CD4-positive, alpha-beta T cell treated with Interleukin-4 for 1 hour (primary cell): ENCODE data around the gene ABCA13.

Experiments used
- DNase-seq, 2 donors: peaks; one replicate each; pipeline ENCODE4 v3.0.0-alpha.2; 2020 to 2022

ABCA13 gene

DNA sequence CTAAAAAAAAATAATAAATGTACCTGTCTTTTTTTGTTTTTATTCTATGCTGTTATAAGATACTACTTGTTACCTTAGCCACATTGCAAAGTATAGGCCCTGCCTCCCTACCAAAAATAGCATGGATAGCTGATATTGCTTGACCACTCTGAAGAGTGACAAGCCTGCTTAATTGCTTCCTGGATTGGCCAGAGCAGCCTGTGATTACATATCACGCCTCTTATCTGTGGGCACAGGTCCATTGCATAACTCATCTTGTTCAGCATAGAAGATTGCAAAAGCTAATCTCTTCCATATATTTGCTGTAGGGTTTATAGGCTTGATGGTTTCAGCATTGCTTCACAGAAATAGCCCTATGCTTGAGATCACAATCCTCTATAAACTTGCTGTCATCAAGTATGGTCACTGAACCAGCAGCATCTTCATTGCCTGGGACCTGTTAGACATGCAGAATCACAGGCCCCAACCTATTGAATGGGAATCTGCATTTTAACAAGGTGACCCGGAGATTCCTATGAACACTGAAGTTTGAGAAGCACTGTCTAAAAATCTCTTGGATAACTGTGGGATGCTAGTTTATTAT lies 472.3 kb downstream of the ABCA13 start:
- DNase-seq: no peak

DNA sequence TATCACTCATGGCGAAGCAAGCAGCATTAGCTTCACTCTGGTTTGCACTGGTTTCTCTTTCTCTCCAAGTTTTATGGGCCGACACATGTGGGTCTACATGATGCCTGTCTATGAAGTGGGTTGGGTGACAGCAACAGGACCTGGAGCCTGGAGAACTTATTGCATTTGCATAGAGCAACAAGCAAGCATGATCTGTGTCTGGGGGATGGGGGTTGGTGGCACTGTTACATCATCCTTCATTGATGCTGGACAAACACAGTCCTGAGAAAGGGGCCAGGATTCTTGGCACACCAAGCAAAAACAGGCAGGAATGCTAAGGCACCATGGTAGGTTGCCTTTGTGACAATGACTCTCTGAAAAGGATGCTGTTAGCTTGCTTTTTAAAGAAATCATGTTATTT lies 486.9 kb downstream of the ABCA13 start:
- no peak for DNase-seq

DNA sequence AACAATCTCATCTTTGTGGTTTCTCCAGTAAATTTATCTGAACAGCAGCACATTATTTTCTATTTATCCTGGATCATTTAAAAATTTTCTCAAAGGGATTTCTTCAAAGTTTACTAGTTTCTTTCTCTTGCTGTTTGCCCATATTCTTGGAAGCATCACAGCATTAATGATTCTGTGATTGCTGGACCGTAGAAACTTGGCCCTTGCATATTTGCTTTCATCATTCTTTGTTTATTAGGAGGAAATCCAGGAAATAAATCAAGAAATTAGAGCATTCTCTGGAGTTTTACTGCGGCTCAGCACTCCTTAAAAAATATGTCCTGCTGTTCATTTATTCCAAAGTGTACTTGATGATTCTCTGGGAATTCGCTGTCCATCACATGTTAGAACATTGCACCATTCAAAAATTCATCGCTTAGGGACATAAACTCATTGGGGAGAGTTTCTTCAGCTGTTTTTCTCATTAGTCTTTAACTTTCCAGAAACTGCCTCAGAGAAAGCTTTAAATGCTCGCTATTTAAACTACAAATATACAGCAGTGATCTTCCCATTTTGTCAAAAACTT lies 489.1 kb downstream of the ABCA13 start:
- no peak for DNase-seq

DNA sequence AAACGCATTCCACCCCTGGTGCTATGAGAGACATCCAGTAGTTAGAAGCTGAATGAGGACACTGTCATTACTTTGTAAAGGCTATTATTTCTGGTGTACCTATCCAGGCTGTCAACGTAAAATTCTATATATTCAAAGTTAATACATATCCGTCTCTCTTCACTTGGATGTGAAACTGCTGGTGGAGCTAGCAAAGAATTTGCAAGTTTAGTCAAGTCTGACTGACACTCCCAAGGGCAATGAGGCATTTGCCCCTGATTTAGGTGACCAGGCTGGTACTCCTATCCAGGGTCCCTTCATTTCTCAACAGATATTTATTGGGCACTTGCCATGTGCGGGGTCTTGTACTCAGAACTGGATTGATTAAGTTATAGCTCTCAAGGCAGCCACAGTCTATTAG lies 493.0 kb downstream of the ABCA13 start:
- no peak for DNase-seq

DNA sequence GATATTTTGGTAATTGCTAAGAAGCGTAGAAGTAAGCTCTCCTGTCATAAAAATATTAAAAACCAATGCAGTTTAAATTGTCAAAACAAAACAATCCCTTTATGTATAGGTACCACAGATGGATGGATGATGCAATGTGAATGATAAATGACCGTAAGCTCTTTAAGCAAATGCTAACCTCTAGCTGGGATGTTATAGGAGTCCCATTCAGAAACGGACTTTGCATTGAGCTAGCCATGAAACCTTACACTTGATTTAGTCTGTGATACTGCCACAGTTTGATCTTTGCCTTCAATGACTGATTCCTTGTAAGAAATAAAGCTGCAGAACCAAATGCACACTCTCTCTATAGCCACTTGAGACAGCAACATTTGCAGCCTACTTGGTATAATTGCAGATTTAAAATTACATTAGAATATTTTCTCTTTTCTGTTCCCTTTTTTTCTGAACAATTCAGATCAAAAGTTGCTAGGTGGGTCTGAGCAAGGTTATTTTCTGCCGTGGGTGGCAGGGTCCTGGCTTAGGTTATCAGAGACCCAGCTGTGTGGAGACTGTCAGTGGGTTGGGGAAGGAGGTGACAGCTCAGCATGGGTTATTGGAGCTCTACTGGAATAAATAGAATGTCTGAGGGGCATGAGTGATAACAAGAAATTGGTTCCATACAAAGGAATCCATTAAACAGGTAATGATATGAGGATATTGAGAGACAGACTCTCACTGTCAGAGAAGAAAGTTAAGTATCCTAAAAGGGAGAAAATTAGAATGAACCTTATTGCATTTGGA lies 494.3 kb downstream of the ABCA13 start:
- no peak for DNase-seq

DNA sequence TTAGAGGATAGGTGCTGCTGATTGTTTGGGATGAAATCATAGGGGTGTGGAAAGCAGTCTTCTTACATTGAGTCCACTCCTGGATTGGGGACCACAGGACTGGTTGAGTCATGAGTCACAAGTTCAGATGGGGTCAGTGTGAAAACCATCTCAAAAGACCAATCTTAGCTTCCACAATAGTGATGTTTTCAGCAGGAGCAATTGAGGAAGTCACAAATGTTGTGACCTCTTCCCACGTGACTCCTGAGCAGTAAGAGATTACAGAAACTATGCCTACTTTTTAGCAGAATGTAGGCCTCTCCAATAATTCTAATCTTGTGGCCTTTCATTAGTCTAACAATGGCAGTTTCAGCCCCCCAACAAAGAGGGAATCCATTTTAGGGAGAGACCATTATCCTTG lies 496.1 kb downstream of the ABCA13 start:
- no peak for DNase-seq

DNA sequence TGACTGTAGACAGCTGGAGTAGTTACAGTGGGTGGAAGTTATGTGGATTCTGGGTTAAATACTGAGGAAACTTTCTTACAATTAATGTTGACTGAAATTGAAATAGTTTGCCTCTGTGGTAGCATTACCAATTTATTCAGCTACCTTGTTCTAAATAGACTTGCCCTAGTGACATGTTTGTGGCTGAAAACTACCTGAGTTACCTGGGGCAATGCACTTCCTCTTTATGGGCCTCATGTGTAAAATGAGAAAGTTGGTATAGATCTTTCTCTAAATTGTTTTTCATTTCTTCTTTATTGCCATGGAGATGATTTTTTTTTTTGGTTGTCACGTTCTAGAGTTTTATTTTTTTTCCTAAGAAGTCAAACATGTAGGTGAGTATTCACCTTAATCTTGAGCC lies 500.4 kb downstream of the ABCA13 start:
- no peak for DNase-seq

DNA sequence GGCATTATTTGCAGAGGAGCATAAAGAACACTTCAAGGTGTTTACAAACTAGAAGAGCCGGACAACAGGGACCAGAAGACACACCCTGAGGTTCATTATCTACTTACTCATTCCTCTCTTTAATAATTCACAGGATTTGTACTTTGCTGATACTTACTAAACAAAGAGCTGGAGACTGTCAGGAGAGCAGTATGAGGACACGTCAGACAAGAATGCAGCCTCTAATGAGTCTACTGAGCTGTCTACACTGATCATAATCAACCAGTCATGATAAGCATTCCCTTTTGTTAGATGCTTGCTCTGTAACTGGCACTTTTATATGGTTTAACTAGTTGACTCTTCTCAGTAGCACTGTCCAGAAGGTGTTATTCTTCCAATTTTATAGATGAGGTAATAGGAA lies 509.7 kb downstream of the ABCA13 start:
- no peak for DNase-seq

DNA sequence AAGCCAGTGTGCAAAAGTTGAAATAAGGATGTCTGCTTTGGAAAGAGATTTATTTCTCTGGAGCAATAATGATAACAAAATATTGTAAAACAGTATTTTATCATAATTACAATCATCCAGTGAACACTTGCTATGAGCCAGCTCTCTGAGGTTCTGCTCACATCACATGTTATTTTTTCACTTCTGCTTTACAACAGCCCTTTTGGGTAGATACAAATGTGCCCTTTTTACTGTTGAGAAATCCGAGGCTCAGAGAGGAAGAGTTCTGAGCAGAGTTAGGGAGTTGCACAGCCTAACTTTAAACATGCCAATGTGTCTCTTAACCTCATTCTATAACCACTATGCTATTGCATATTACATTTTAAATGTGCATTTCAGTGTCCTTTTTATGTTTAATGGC lies 520.5 kb downstream of the ABCA13 start:
- DNase-seq: no peak
